Left renal cortex interstitium (tissue), 4 donors: Measurements from ENCODE around the gene CHKB. TPM values are rescaled to one million over a fixed set of nuclear protein-coding genes. Genes with fewer than 3 reads are reported as not detected.
"Not testable (repeated sequence)": the region's sequence is repeated elsewhere in the genome, so short reads cannot be mapped to it uniquely, and the experiment has no call there.

Experiments
- DNase-seq, 4 donors: peaks; one replicate each; pipeline ENCODE4 v3.0.0-alpha.2; 2013; ENCODE audit warnings: low read depth in 4 of 4, low spot score in 2 of 4, missing footprints in 1 of 4
- polyA plus RNA-seq, 4 donors: library from polyadenylated mRNA; unstranded; fragments of 120-200 nt; gene quantifications; one replicate each; pipeline ENCODE4 v1.2.1, GENCODE V29; 2013; ENCODE audit not compliant: insufficient read length in 4 of 4

Gene CHKB
- polyA plus RNA-seq, 4 donors = 66.8 to 105 (median 86.1) TPM

DNA sequence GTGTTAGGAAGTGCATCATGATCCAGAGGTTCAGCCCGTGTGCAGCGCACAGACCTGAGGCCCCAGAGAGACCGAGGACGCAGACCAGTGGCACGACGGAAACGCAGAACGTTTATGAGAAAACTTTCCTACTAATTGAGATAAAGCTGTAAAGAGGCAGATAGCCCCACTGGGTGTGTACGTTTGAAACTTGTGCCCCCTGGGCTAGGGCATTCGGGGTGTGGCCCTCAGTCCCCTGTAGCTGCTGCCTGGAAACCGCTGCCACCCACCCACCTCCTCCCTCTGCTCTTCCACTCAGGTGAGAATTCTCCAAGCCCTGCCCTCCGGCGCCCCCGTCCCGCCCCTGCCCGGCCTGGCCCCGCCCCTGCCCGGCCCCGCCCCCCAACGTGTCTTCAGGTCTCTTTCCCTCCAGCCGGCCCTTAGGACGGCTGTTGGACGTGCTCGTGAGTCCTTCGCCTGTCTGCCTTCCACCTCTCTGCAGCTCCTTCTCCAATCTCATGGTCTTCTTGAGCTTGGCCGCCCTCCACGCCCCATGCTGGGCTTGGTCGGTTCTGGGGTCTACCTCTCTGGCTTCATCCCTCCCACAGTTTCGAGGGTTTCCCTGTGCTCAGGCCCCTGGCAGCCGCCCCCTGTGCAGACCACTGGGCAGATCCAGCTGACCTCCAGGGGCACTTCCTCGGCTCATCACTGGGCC is 30.0 kb upstream of the CHKB start:
- no peak for DNase-seq

DNA sequence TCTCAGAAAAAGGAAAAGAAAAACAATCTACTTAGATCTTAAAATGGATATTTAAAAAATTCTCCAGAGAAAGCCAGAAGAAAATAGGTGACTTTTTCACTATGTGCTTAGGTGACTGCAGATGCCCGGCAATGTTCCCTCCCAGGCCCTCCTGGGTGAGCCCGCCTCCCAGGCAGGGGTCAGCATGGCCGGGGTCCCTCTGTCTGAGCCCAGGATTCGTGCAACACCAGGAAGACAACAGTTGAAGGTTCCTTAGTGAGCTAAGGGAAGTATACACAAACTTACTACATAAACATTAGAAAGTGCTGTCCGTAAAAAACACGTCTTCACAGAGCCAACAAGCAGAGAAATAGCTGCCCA is 29.5 kb upstream of the CHKB start:
- DNase-seq = no peak

DNA sequence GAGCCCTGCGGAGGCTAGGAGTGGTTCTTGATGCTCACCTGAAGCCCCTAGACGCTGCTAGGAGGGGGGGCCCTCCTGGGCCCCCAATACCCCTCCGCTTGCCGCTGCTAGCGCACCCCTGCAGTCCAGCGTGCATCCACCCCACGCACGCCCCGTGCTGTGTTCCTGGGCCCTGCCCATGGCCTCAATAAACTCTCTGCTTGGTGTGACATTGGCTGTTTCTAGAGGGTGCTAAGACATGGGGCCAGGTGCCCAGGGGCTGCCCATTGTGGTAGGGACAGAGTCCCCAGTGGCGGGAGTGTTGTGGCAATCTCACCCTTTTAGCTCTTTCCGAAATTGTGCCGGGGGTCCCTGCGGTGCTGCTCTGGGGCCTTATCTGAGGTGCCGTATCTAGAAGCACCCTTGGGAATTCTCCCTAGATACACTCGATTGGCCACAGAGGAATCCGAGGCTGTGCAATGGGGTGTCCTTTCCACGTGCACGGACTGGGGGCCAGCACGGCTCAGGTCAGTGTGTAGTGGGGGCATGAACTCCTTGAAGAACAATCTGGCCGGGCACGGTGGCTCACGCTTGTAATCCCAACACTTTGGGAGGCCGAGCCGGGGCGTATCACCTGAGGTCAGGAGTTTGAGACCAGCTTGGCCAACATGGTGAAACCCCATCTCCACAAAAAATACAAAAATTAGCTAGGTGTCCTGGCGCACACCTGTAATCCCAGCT is 28.9 kb upstream of the CHKB start:
- no peak for DNase-seq

DNA sequence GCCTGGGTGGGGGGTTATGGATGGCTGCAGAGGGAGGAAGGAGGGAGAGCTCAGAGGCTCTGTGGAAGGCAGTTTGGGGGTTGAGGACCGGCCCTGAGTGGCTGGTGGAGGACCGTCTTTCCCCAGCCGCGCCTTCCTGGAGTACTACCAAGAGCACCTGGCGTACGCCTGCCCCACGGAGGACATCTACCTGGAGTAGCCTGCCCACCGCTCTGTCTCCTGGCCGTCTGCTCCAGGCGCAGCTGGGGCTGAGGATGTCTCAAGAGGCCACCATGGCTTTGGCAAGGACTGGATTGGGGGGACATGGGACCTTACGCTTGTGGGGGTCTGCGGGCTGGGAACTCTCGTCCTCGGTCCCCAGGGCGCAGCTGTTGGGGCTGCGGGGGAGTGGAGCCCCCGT is 27.9 kb upstream of the CHKB start:
- no peak for DNase-seq

DNA sequence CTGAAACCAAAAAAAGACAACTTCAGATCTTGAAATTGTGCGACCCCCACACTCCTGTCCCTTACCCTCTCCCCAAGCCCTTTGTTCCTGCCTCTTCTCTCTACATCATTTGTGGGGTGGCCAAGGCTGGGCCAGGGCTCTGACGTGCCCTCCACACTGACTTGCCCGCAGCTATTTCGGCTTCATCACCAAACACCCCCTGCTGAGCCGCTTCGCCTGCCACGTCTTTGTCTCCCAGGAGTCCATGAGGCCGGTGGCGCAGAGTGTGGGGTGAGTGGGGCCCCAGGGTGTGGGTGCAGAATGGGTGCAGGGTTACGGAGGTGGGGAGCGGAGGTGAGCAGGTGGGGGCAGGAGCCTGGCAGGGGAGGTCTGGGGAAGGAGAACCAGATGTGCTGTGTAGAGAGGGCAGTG is 27.4 kb upstream of the CHKB start:
- no peak for DNase-seq

DNA sequence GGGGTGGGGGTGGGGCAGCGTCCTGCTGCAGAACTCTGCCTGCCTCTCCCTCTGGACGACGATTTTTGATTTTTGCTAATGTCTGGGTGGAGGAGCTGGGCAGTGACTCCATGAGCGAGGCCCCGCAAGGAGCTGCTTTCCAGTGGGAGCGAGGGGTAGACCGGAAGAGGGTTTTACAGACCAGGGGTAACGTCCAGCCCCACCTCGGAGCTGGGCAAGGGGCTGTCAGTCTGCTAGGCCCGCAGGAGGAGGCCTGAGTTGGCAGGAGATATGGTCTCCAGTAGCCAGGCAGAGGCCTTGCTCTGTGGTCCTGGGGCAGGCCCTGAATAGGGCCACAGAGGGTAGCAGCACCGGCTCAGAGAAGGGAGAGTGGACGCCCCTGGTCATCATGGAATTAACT is 26.9 kb upstream of the CHKB start:
- no peak for DNase-seq

DNA sequence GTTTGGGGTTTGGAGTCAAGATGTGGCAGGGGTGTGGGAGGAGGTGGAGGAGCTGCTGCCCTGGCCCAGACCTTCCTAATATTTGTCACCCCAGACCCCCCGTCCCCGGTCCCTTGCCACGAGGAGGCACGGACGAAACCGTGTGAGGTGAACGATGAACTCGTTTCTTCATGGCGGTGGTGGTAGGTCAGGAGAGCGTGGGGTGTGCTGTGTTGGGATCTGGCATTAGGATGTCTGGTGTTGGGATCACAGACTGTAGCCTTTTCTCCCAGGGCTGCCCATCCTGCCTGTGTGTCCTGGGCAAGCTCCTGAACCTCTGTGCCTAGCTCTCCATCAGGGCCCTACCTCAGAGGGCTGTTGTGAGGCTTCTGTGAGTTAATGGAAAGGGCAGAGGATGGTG is 26.3 kb upstream of the CHKB start:
- DNase-seq = no peak

DNA sequence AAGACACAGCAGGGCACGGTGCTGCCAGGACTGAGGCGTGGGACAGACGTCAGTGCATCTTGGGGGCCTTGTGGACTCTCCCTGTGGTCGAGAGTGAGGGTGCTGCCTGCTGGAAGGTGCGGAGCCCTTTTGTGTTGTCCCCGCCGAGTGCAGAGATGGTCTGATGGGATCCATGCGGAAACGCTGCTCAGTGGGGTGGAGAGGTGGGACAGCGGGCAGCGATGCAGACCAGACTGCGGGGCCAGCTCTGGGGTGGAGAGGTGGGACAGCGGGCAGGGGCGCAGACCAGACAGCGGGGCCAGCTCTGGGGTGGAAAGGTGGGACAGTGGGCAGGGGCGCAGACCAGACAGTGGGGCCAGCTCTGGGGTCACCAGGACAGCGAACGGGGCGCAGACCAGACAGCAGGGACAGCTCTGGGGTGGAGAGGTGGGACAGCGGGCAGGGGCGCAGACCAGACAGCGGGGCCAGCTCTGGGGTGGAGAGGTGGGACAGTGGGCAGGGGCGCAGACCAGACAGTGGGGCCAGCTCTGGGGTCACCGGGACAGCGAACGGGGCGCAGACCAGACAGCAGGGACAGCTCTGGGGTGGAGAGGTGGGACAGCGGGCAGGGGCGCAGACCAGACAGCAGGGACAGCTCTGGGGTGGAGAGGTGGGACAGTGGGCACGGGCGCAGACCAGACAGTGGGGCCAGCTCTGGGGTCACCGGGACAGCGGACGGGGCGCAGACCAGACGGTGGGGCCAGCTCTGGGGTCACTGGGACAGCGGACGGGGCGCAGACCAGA is 25.6 kb upstream of the CHKB start:
- DNase-seq = not testable (repeated sequence)

DNA sequence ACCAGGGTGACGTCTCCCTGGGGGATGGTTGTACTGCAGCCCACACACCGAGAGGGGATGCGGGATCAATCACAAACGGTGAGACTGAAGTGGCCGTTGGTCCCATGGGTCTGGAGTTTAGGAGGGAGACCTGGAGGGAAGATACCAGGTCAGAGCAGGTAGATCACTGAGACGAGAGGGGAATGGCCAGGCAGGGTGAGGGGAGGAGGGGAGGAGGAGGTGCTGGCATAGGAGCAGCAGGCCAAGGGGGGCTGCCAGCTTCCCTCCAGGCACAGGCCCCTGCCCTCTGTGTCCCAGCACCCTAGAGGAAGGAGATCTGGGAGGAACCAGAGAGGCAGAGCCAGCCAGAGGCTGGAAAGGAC is 25.0 kb upstream of the CHKB start:
- DNase-seq = no peak

DNA sequence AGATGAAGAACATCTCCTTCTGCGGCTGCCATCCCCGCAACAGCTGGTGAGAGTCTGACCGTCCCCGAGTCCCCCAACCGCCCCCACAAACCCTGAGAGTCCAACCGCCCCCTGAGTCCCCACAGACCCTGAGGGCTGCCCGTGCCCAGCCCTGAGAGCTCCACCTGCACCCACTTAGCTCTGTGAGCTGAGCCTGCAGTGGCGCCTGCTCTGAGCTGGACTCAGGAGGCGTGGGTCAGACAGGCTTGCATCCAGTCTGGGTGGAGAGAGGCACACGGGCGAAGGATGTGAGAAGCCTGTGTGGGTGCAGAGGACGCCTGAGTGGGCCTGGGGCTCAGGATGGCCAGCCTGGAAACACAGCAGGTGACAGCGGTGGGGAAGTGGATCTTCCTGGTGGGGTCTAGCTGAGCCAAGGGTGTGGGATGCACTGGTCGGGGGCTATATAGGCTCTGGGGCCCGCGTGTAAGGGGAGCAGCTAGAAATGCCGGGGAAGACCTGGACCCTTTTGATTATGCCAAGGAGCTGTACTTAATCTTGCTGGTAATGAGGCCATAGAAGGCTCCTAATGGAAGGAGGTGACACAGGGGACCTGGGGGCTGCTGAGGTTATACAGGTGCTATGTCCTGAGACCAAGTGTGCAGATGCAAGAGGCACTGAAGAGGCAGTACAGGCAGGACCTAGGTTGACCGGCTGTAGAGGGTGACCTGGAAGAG is 24.5 kb upstream of the CHKB start:
- no peak for DNase-seq

DNA sequence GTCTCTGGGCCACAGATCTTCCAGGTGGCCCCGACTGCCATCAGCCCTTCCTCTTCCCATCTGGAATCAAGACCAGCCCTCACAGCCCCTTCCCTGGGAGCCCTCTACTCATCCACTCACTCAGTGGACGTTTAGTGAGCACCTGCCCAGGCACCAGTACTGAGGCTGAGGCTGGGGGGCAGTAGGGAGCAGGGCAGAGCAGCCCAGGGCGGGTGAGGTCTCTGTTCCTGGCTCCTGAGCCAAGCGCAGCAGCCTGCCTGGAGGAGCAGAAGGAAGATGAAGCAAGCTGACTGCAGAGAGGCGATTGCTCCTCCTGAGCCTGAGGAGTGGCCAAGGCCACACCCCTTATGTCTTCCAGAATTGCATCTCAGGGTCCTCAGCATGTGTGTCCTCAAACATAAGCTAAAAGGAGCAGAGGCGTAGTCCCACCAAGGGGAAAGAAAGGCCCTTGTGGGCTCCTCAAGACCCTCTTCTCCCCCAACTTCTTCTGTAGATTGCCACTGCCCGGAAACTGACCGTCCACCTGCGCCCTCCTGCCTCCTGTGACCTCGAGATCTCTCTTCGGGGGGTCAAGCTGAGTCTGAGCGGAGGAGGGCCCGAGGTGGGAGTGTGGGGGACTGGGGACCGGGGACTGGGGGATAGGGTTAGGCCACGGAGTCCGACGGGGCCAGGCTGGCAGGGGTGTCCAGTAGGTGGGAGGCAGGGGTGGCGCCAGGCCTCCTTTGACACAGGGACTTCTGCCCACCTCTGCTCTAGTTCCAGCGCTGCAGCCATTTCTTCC is 23.7 kb upstream of the CHKB start:
- DNase-seq = no peak

DNA sequence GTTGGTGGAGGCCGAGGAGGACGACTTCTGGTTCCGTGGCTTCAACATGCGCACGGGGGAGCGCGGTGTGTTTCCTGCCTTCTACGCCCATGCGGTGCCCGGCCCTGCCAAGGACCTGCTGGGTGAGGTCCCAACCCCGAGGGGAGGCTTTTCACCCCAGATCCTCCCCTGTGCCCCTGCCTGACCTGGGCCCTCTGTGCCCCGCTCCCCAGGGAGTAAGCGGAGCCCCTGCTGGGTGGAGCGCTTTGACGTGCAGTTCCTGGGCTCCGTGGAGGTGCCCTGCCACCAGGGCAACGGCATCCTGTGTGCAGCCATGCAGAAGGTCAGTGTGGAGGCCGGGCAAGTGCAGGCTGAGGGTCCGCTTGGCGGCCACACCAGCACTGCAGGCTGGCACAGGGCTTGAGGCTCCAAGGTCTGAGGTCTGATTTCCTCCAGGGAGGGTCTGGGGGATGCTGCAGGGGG is 23.0 kb upstream of the CHKB start:
- no peak for DNase-seq

DNA sequence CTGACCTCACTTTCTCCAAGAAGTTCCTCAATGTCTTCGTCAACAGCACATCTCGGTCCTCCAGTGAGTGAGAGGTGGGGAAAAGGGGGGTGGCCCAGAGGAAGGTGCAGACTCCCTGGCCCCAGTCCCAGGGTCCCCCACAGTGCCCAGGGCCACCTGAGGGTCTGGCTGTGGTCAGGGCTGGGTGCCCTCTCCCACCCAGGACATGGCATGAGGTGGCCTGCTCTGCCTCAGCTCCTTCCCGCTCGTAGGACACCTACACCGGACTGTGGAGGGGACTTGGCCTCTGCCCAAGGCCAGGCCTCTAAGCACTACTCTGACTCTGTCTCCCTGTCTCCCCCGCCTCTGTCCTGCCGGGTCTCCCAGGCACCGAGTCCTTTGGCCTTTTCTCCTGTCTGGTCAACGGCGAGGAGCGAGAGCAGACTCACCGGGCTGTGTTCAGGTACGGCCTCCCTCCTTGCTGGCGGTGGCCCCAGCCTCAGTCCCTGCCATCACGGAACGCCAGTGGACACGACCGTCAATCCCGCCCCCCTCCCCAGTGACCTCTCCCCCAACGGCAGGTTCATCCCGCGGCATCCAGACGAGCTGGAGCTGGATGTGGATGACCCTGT is 22.5 kb upstream of the CHKB start:
- no peak for DNase-seq

DNA sequence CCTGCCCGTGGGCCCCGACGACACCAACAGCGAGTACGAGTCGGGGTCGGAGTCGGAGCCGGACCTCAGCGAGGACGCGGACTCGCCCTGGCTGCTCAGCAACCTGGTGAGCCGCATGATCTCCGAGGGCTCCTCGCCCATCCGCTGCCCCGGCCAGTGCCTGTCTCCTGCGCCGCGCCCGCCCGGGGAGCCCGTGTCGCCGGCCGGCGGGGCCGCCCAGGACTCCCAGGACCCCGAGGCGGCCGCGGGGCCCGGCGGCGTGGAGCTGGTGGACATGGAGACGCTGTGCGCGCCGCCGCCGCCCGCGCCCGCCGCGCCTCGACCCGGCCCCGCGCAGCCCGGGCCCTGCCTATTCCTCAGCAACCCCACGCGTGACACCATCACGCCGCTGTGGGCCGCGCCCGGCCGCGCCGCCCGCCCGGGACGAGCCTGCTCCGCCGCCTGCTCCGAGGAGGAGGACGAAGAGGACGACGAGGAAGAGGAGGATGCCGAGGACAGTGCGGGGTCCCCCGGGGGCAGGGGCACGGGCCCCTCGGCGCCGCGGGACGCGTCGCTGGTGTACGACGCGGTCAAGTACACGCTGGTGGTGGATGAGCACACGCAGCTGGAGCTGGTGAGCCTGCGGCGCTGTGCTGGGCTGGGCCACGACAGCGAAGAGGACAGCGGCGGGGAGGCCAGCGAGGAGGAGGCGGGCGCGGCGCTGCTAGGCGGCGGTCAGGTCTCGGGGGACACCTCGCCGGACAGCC is 21.8 kb upstream of the CHKB start:
- DNase-seq = no peak

DNA sequence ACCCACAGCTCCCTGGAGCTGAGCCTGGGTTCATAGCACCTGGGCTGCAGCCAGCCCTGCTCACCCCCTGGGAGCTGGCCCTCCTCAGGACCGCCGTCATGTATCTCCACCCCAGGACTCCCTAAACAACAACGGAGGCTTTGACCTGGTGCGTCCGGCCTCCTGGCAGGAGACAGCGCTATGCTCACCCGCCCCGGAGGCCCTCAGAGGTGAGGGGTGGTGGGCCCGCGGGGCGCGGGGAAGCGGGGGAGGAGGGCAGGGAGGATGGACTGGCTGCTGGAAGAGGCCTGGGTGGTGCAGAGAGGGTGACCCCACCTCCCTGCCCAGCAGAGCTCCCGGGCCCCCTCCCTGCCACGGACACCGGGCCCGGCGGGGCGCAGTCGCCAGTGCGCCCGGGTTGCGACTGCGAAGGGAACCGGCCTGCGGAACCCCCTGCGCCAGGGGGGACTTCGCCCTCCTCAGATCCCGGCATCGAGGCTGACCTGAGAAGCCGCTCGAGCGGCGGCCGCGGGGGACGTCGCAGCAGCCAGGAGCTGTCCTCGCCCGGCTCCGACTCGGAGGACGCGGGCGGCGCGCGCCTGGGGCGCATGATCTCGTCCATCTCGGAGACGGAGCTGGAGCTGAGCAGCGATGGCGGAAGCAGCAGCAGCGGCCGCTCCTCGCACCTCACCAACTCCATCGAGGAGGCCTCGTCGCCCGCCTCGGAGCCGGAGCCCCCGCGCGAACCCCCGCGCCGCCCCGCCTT is 21.0 kb upstream of the CHKB start:
- no peak for DNase-seq

DNA sequence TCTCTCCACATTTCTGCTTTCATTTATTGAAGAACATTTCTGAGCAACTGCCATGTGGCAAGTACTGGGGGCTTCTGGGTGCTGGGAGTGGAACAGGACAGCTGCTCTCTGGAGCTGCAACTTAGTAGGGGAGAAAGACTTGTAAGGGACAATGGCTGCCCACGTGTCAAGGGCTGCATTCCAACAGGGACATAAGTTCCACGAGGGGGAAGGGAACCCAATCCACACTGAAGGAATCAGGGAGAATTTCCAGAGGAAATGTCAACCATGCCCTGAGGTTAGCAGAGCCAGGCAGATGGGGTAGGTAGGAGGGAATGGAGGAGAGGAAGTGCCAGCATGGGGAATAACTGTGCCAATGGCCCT is 19.7 kb upstream of the CHKB start:
- DNase-seq = no peak

DNA sequence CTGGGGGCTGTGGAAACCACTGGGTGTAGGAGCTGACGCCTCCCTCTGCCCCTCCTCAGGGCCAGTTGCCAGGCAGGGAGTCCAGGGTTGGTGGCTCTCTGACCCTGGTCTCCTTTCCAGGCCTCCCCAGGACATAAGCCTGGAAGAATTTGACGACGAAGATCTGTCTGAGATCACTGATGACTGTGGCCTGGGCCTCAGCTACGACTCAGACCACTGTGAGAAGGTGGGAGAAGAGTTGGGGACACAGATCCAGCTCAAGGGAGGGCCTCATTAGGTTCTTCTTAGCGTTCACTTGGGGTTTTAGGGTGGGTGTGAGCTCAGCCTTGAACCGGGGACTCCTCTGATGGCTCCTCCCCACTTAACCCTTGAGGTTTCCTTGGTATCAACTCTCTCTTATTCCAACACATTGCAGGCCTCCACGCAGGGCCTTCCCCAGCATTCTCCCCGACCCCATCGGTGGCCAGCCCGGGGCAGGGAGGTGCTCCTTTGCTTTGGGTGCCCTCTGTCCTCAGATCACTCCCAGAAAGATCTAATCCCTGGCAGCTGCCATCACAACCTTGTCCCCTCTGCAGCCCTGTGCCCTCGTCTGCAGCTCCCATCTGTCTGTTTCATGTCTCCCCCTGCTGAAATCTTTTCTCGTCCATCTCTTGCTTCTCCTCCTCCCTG is 19.2 kb upstream of the CHKB start:
- no peak for DNase-seq
